ENCODE measurements around the gene RCOR3.

The RCOR3 gene

GRCh38 chr1:211329764-211330201 lies 70.6 kb downstream of the RCOR3 start:
- peaks cover 54% of the 10 kb centered on the region for H3K4me1 ChIP-seq (ENCODE audit: control insufficient read depth, insufficient read depth, low read length, poor library complexity, severe bottlenecking)
- peak overlapping the region; percentile 76 for H3K27ac ChIP-seq (ENCODE audit: insufficient read depth, low read length, poor library complexity, severe bottlenecking)

GRCh38 chr1:211330282-211330936 lies 71.2 kb downstream of the RCOR3 start:
- Histone ChIP-seq H3K27ac (ENCODE audit: insufficient read depth, low read length, poor library complexity, severe bottlenecking) (peak overlapping the region; percentile 76), H3K4me3 (ENCODE audit: insufficient read depth, low read depth, low read length, poor library complexity, severe bottlenecking) (peak overlapping the region; percentile 85), H3K27me3 (replicated peaks; ENCODE audit: control insufficient read depth, insufficient read depth, low read length, poor library complexity, severe bottlenecking) (no peaks in the 10 kb centered on the region), H3K36me3 (ENCODE audit: control insufficient read depth, insufficient read depth, low read length) (no peaks in the 10 kb centered on the region), H3K9me3 (ENCODE audit: control insufficient read depth, low read length) (no peaks in the 10 kb centered on the region), H3K4me1 (ENCODE audit: control insufficient read depth, insufficient read depth, low read length, poor library complexity, severe bottlenecking) (peaks cover 58% of the 10 kb centered on the region)
- DNase-seq, result no peak

More at GRCh38 chr1:211329764-211330201, 70.6 kb downstream of the RCOR3 start:
- Histone ChIP-seq H3K9me3 (ENCODE audit: control insufficient read depth, low read length) (no peaks in the 10 kb centered on the region), H3K36me3 (ENCODE audit: control insufficient read depth, insufficient read depth, low read length) (no peaks in the 10 kb centered on the region), H3K27me3 (replicated peaks; ENCODE audit: control insufficient read depth, insufficient read depth, low read length, poor library complexity, severe bottlenecking) (no peaks in the 10 kb centered on the region), H3K4me3 (ENCODE audit: insufficient read depth, low read depth, low read length, poor library complexity, severe bottlenecking) (peak overlapping the region; percentile 85)
- no peak for DNase-seq

GRCh38 chr1:211331011-211331709 lies 72.0 kb downstream of the RCOR3 start:
- no peak for DNase-seq
- Histone ChIP-seq H3K9me3 (ENCODE audit: control insufficient read depth, low read length) (no peaks in the 10 kb centered on the region), H3K36me3 (ENCODE audit: control insufficient read depth, insufficient read depth, low read length) (no peaks in the 10 kb centered on the region), H3K27ac (ENCODE audit: insufficient read depth, low read length, poor library complexity, severe bottlenecking) (no peak overlapping the region), H3K4me3 (ENCODE audit: insufficient read depth, low read depth, low read length, poor library complexity, severe bottlenecking) (no peak overlapping the region), H3K4me1 (ENCODE audit: control insufficient read depth, insufficient read depth, low read length, poor library complexity, severe bottlenecking) (peaks cover 63% of the 10 kb centered on the region), H3K27me3 (replicated peaks; ENCODE audit: control insufficient read depth, insufficient read depth, low read length, poor library complexity, severe bottlenecking) (no peaks in the 10 kb centered on the region)

- H3K27ac ChIP-seq (ENCODE audit: insufficient read depth, low read length, poor library complexity, severe bottlenecking), result no peak overlapping the region
- DNase-seq, result no peak
- no peak overlapping the region for H3K4me3 ChIP-seq (ENCODE audit: insufficient read depth, low read depth, low read length, poor library complexity, severe bottlenecking)
- no peaks in the 10 kb centered on the region for H3K36me3 ChIP-seq (ENCODE audit: control insufficient read depth, insufficient read depth, low read length)
- H3K9me3 ChIP-seq (ENCODE audit: control insufficient read depth, low read length), result no peaks in the 10 kb centered on the region
- no peaks in the 10 kb centered on the region for H3K27me3 ChIP-seq (replicated peaks; ENCODE audit: control insufficient read depth, insufficient read depth, low read length, poor library complexity, severe bottlenecking)
- peaks cover 73% of the 10 kb centered on the region for H3K4me1 ChIP-seq (ENCODE audit: control insufficient read depth, insufficient read depth, low read length, poor library complexity, severe bottlenecking)
Observed at GRCh38 chr1:211332036-211332616, 73.0 kb downstream of the RCOR3 start.

GRCh38 chr1:211332830-211333229 lies 73.7 kb downstream of the RCOR3 start:
- no peak for DNase-seq
- H3K4me3 ChIP-seq (ENCODE audit: insufficient read depth, low read depth, low read length, poor library complexity, severe bottlenecking), result no peak overlapping the region
- H3K27me3 ChIP-seq (replicated peaks; ENCODE audit: control insufficient read depth, insufficient read depth, low read length, poor library complexity, severe bottlenecking), result no peaks in the 10 kb centered on the region
- no peak overlapping the region for H3K27ac ChIP-seq (ENCODE audit: insufficient read depth, low read length, poor library complexity, severe bottlenecking)
- H3K4me1 ChIP-seq (ENCODE audit: control insufficient read depth, insufficient read depth, low read length, poor library complexity, severe bottlenecking), result peaks cover 80% of the 10 kb centered on the region
- no peaks in the 10 kb centered on the region for H3K9me3 ChIP-seq (ENCODE audit: control insufficient read depth, low read length)
- H3K36me3 ChIP-seq (ENCODE audit: control insufficient read depth, insufficient read depth, low read length), result no peaks in the 10 kb centered on the region

GRCh38 chr1:211333906-211334305 lies 74.7 kb downstream of the RCOR3 start:
- H3K4me1 ChIP-seq (ENCODE audit: control insufficient read depth, insufficient read depth, low read length, poor library complexity, severe bottlenecking), result peaks cover 84% of the 10 kb centered on the region
- H3K27ac ChIP-seq (ENCODE audit: insufficient read depth, low read length, poor library complexity, severe bottlenecking), result no peak overlapping the region
- DNase-seq, result no peak

GRCh38 chr1:211334986-211335385 lies 75.8 kb downstream of the RCOR3 start:
- Histone ChIP-seq H3K27ac (ENCODE audit: insufficient read depth, low read length, poor library complexity, severe bottlenecking) (peak overlapping the region; percentile 59), H3K4me3 (ENCODE audit: insufficient read depth, low read depth, low read length, poor library complexity, severe bottlenecking) (no peak overlapping the region)
- DNase-seq, result no peak

More at GRCh38 chr1:211333906-211334305, 74.7 kb downstream of the RCOR3 start:
- Histone ChIP-seq H3K9me3 (ENCODE audit: control insufficient read depth, low read length) (no peaks in the 10 kb centered on the region), H3K4me3 (ENCODE audit: insufficient read depth, low read depth, low read length, poor library complexity, severe bottlenecking) (no peak overlapping the region), H3K27me3 (replicated peaks; ENCODE audit: control insufficient read depth, insufficient read depth, low read length, poor library complexity, severe bottlenecking) (no peaks in the 10 kb centered on the region), H3K36me3 (ENCODE audit: control insufficient read depth, insufficient read depth, low read length) (no peaks in the 10 kb centered on the region)

GRCh38 chr1:211335522-211336157 lies 76.5 kb downstream of the RCOR3 start:
- Histone ChIP-seq H3K9me3 (ENCODE audit: control insufficient read depth, low read length) (no peaks in the 10 kb centered on the region), H3K27ac (ENCODE audit: insufficient read depth, low read length, poor library complexity, severe bottlenecking) (peak overlapping the region; percentile 59), H3K36me3 (ENCODE audit: control insufficient read depth, insufficient read depth, low read length) (no peaks in the 10 kb centered on the region), H3K27me3 (replicated peaks; ENCODE audit: control insufficient read depth, insufficient read depth, low read length, poor library complexity, severe bottlenecking) (no peaks in the 10 kb centered on the region), H3K4me1 (ENCODE audit: control insufficient read depth, insufficient read depth, low read length, poor library complexity, severe bottlenecking) (peaks cover 79% of the 10 kb centered on the region), H3K4me3 (ENCODE audit: insufficient read depth, low read depth, low read length, poor library complexity, severe bottlenecking) (peak overlapping the region; percentile 27)
- DNase-seq, result no peak

More at GRCh38 chr1:211334986-211335385, 75.8 kb downstream of the RCOR3 start:
- Histone ChIP-seq H3K27me3 (replicated peaks; ENCODE audit: control insufficient read depth, insufficient read depth, low read length, poor library complexity, severe bottlenecking) (no peaks in the 10 kb centered on the region), H3K4me1 (ENCODE audit: control insufficient read depth, insufficient read depth, low read length, poor library complexity, severe bottlenecking) (peaks cover 84% of the 10 kb centered on the region), H3K9me3 (ENCODE audit: control insufficient read depth, low read length) (no peaks in the 10 kb centered on the region), H3K36me3 (ENCODE audit: control insufficient read depth, insufficient read depth, low read length) (no peaks in the 10 kb centered on the region)

GRCh38 chr1:211336161-211336560 lies 77.0 kb downstream of the RCOR3 start:
- peak overlapping the region; percentile 59 for H3K27ac ChIP-seq (ENCODE audit: insufficient read depth, low read length, poor library complexity, severe bottlenecking)
- H3K4me1 ChIP-seq (ENCODE audit: control insufficient read depth, insufficient read depth, low read length, poor library complexity, severe bottlenecking), result peaks cover 74% of the 10 kb centered on the region
- no peaks in the 10 kb centered on the region for H3K36me3 ChIP-seq (ENCODE audit: control insufficient read depth, insufficient read depth, low read length)
- no peaks in the 10 kb centered on the region for H3K9me3 ChIP-seq (ENCODE audit: control insufficient read depth, low read length)
- H3K27me3 ChIP-seq (replicated peaks; ENCODE audit: control insufficient read depth, insufficient read depth, low read length, poor library complexity, severe bottlenecking), result no peaks in the 10 kb centered on the region
- no peak for DNase-seq
- peak overlapping the region; percentile 27 for H3K4me3 ChIP-seq (ENCODE audit: insufficient read depth, low read depth, low read length, poor library complexity, severe bottlenecking)
